Hepatocyte (in vitro differentiated cells): ENCODE measurements around the gene CBLN3. TPM values are rescaled to one million over a fixed set of nuclear protein-coding genes. Genes with fewer than 3 reads are reported as not detected.

ENCODE experiments used
- DNase-seq: peaks from one replicate; pipeline ENCODE4 v3.0.0-alpha.2; 2016; ENCODE audit warnings: low spot score
- H2AFZ ChIP-seq: fragments of 200-600 bp; sonication (generic); 2 replicates; pipeline ENCODE4 v1.6.0; 2016; ENCODE audit warnings: antibody characterized with exemption, mild to moderate bottlenecking
- H3K27ac ChIP-seq: fragments of 200-600 bp; sonication (generic); 2 replicates; pipeline ENCODE4 v1.5.1; 2016; ENCODE audit warnings: mild to moderate bottlenecking
- H3K27me3 ChIP-seq: fragments of 200-600 bp; sonication (generic); 2 replicates; pipeline ENCODE4 v1.6.1; 2016
- H3K36me3 ChIP-seq: fragments of 200-600 bp; sonication (generic); replicated peaks from 2 replicates; pipeline ENCODE4 v1.5.1; 2016; ENCODE audit warnings: low read depth; ENCODE audit not compliant: insufficient read depth
- H3K4me1 ChIP-seq: fragments of 200-600 bp; sonication (generic); 2 replicates; pipeline ENCODE4 v1.5.1; 2016; ENCODE audit warnings: mild to moderate bottlenecking, moderate library complexity; ENCODE audit not compliant: insufficient read depth
- H3K4me2 ChIP-seq: fragments of 200-600 bp; sonication (generic); 2 replicates; pipeline ENCODE4 v1.6.0; 2016
- H3K4me3 ChIP-seq: fragments of 200-600 bp; sonication (generic); 2 replicates; pipeline ENCODE4 v1.5.1; 2016; ENCODE audit warnings: mild to moderate bottlenecking
- H3K79me2 ChIP-seq: fragments of 200-600 bp; sonication (generic); 2 replicates; pipeline ENCODE4 v1.6.0; 2017; ENCODE audit warnings: mild to moderate bottlenecking
- H3K9me2 ChIP-seq: fragments of 200-600 bp; sonication (generic); replicated peaks from 2 replicates; pipeline ENCODE4 v1.6.0; 2017; ENCODE audit warnings: mild to moderate bottlenecking; ENCODE audit not compliant: insufficient read depth
- H3K9me3 ChIP-seq: fragments of 200-600 bp; sonication (generic); 2 replicates; pipeline ENCODE4 v1.5.1; 2016; ENCODE audit warnings: low read depth, mild to moderate bottlenecking
- H4K20me1 ChIP-seq: fragments of 200-600 bp; sonication (generic); 2 replicates; pipeline ENCODE4 v1.6.0; 2016; ENCODE audit warnings: mild to moderate bottlenecking; ENCODE audit not compliant: insufficient read depth, poor library complexity, severe bottlenecking
- EZH2 ChIP-seq: fragments of 200-600 bp; sonication (generic); IDR thresholded peaks from 2 replicates; pipeline ENCODE4 v1.6.1; 2016; ENCODE audit warnings: antibody characterized with exemption, mild to moderate bottlenecking, borderline replicate concordance
- EZH2phosphoT487 ChIP-seq: fragments of 200-600 bp; sonication (generic); IDR thresholded peaks from one replicate; pipeline ENCODE4 v1.6.1; 2018; ENCODE audit warnings: antibody characterized with exemption, mild to moderate bottlenecking, low read depth, moderate library complexity; ENCODE audit not compliant: unreplicated experiment, severe bottlenecking
- WGBS: methylation state at CpG from one replicate; pipeline ENCODE4 v1.1.6; 2016; ENCODE audit warnings: low lambda C conversion rate; ENCODE audit errors: missing lambda C conversion rate; 5-methylcytosine and 5-hydroxymethylcytosine counted together
- polyA plus RNA-seq: library from polyadenylated mRNA; unstranded; fragments of >200 nt; fragmentation: Nextera tagmentation; extraction: Ambion mirVana; gene quantifications from 2 replicates; pipeline ENCODE4 v1.2.1, GENCODE V29; 2016
- total RNA-seq: library from RNA; depleted of rRNA; stranded (reverse); fragments of >200 nt; gene quantifications from 2 replicates; pipeline ENCODE4 v1.2.3, GENCODE V29; 2014
- TF ChIP-seq, protein P1 (sequence below): fragments of 200-600 bp; sonication (generic); IDR thresholded peaks from 2 replicates; pipeline ENCODE4 v1.5.1; 2016; ENCODE audit warnings: antibody characterized with exemption, mild to moderate bottlenecking; ENCODE audit not compliant: poor library complexity

Gene CBLN3
- total and polyA plus RNA-seq, 2 experiments from 2014 or later, result 0.99 to 2.2 TPM

DNA sequence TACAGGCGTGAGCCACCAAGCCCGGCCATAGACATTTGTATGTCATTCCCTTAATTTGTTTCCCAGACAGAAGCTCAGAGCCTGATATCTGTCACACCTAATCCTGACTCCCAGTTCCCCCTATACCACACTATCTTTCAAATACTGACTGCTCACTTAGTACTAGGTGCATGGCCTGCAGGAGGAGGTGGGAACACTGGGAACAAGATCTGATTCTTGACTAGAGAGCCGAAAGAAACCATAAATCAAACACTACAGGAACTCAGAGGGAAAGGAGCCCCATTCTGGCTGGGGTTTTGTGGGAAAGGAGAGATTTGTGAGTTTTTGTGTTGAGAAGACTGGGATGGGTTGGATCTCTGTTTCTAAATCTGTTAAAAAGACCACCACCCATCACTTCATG, 5.2 kb upstream of the CBLN3 start:
- Histone ChIP-seq H3K9me2 (no peaks in the 10 kb centered on the region), H3K36me3 (no peaks in the 10 kb centered on the region), H3K27me3 (no peaks in the 10 kb centered on the region), H3K4me3 (no peak overlapping the region), H3K4me1 (peaks cover 11% of the 10 kb centered on the region), H3K79me2 (peaks cover 32% of the 10 kb centered on the region), H2AFZ (no peak overlapping the region), H3K4me2 (no peak overlapping the region), H4K20me1 (peaks cover 22% of the 10 kb centered on the region), H3K9me3 (no peaks in the 10 kb centered on the region), H3K27ac (no peak overlapping the region)
- no peak for DNase-seq
- WGBS, result 95% methylated on average over 3 of the region's 3 CpGs
- no peak for TF ChIP-seq EZH2
- no peak for TF ChIP-seq EZH2phosphoT487
- TF ChIP-seq, protein P1, sequence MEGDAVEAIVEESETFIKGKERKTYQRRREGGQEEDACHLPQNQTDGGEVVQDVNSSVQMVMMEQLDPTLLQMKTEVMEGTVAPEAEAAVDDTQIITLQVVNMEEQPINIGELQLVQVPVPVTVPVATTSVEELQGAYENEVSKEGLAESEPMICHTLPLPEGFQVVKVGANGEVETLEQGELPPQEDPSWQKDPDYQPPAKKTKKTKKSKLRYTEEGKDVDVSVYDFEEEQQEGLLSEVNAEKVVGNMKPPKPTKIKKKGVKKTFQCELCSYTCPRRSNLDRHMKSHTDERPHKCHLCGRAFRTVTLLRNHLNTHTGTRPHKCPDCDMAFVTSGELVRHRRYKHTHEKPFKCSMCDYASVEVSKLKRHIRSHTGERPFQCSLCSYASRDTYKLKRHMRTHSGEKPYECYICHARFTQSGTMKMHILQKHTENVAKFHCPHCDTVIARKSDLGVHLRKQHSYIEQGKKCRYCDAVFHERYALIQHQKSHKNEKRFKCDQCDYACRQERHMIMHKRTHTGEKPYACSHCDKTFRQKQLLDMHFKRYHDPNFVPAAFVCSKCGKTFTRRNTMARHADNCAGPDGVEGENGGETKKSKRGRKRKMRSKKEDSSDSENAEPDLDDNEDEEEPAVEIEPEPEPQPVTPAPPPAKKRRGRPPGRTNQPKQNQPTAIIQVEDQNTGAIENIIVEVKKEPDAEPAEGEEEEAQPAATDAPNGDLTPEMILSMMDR, result no peak

DNA sequence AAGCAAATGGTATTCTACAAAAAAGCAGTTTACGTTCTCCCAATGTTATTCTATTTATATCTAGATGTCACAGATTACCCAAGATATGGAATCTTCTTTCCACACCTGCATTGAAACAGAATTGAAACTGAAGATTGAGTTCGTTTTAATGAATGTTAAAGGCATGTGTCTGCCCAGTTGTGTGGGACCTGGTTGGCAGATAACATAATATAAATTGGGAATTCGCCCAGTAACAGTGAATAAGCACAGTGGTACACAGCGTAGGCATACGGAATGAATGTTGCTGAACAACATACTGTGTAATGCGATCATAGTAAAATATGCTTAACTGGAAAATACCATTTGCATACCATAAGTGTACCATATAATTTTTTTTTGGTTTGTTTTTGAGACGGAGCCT, 4.6 kb upstream of the CBLN3 start:
- Histone ChIP-seq H3K4me3 (no peak overlapping the region), H3K27me3 (no peaks in the 10 kb centered on the region), H3K9me2 (no peaks in the 10 kb centered on the region), H3K79me2 (peaks cover 36% of the 10 kb centered on the region), H2AFZ (no peak overlapping the region), H4K20me1 (peaks cover 22% of the 10 kb centered on the region), H3K4me2 (no peak overlapping the region), H3K27ac (no peak overlapping the region), H3K4me1 (peaks cover 17% of the 10 kb centered on the region), H3K9me3 (no peaks in the 10 kb centered on the region), H3K36me3 (no peaks in the 10 kb centered on the region)
- TF ChIP-seq, protein P1, result no peak
- no peak for TF ChIP-seq EZH2
- no peak for TF ChIP-seq EZH2phosphoT487
- WGBS, result 95% methylated on average over 7 of the region's 7 CpGs
- DNase-seq, result no peak

DNA sequence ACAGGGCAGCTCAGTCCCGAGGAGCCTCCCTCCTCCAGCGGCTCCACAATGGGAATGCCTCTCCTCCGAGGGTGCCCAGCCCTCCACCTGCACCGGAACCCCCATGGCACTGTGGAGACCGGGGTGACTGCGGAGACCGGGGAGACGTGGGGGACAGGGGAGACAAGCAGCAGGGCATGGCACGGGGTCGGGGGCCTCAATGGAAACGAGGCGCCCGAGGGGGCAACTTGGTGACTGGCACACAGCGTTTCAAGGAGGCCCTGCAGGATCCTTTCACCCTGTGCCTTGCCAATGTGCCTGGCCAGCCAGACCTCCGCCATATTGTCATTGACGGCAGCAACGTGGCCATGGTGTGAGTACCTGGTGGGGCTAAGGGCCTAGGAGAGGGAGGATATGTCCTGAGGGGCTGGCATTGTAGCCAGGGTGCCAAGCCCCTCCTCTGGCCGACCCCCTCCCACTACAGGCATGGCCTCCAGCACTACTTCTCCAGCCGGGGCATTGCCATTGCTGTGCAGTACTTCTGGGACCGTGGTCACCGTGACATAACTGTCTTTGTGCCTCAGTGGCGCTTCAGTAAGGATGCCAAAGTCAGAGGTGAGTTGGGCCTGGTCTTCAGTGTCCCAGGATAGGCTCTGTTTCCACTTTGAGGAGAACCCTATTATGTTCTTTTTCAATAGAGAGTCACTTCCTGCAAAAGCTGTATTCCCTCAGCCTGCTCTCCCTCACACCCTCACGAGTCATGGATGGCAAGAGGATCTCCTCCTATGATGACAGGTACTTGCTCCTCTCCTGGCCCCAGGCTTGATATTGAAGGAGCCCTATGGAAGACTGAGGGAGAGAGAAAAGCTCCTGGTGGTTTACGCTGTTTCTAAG, 3.0 kb upstream of the CBLN3 start:
- Histone ChIP-seq H3K27ac (no peak overlapping the region), H3K36me3 (no peaks in the 10 kb centered on the region), H4K20me1 (peaks cover 22% of the 10 kb centered on the region), H3K4me2 (peak overlapping the region; percentile 97), H3K9me2 (no peaks in the 10 kb centered on the region), H3K79me2 (peaks cover 38% of the 10 kb centered on the region), H3K4me1 (peaks cover 28% of the 10 kb centered on the region), H3K9me3 (no peaks in the 10 kb centered on the region), H3K4me3 (no peak overlapping the region), H2AFZ (no peak overlapping the region), H3K27me3 (no peaks in the 10 kb centered on the region)
- 94% methylated on average over 23 of the region's 24 CpGs for WGBS
- no peak for TF ChIP-seq EZH2phosphoT487
- no peak for TF ChIP-seq EZH2
- TF ChIP-seq, protein P1, result no peak
- no peak for DNase-seq
